H1 (cell line): ENCODE measurements around the gene MSI2. TPM values are rescaled to one million over a fixed set of nuclear protein-coding genes. Genes with fewer than 3 reads are reported as not detected.

Source experiments
- CTCF ChIA-PET: fragments of 300-600 bp; sonication (Branson Sonifier 250); formaldehyde crosslinking; loops from one replicate; lab custom pipeline; 2021; ENCODE audit not compliant: partially characterized antibody; lab: Charles Lee
- POLR2A ChIA-PET: fragments of 300-600 bp; sonication (Branson Sonifier 250); formaldehyde crosslinking; loops from one replicate; lab custom pipeline; 2021; ENCODE audit warnings: inconsistent platforms; ENCODE audit not compliant: partially characterized antibody; lab: Charles Lee
- DNase-seq, 2 experiments: peaks; one replicate each; pipeline versions ENCODE4 v3.0.0 to v3.0.0-alpha.2; 2010 to 2022; ENCODE audit warnings: low spot score in 2 of 2, low read depth in 1 of 2, mixed read lengths in 1 of 2
- FAIRE-seq: peaks from 2 replicates; lab custom pipeline; 2011; peaks lifted over from hg19 to GRCh38; lab: Jason Lieb, UNC
- H2AFZ ChIP-seq: 2 replicates; pipeline ENCODE4 v1.8.1; 2012; ENCODE audit warnings: low read length, inconsistent platforms
- H2AK5ac ChIP-seq: 2 replicates; pipeline ENCODE4 v1.6.1; 2013; ENCODE audit warnings: low read depth, low read length
- H2BK120ac ChIP-seq: replicated peaks from 2 replicates; pipeline ENCODE3; 2013; ENCODE audit warnings: low read depth, low read length, inconsistent platforms
- H2BK12ac ChIP-seq: 2 replicates; pipeline ENCODE4 v1.6.1; 2013; ENCODE audit warnings: low read depth, low read length
- H2BK15ac ChIP-seq: 2 replicates; pipeline ENCODE4 v1.6.1; 2013; ENCODE audit warnings: low read length
- H2BK20ac ChIP-seq: 2 replicates; pipeline ENCODE4 v1.6.1; 2013; ENCODE audit warnings: low read length
- H2BK5ac ChIP-seq: 2 replicates; pipeline ENCODE4 v1.6.1; 2013; ENCODE audit warnings: low read depth, low read length
- H3K14ac ChIP-seq: 2 replicates; pipeline ENCODE4 v1.6.1; 2013; ENCODE audit warnings: inconsistent platforms; ENCODE audit not compliant: insufficient read length
- H3K18ac ChIP-seq: 2 replicates; pipeline ENCODE4 v1.6.1; 2013; ENCODE audit warnings: low read length; ENCODE audit errors: extremely low read depth
- H3K23ac ChIP-seq: 2 replicates; pipeline ENCODE4 v1.6.1; 2013; ENCODE audit warnings: inconsistent platforms; ENCODE audit not compliant: insufficient read length
- H3K23me2 ChIP-seq: 2 replicates; pipeline ENCODE4 v1.6.1; 2013; ENCODE audit warnings: low read depth, low read length
- H3K27ac ChIP-seq: 2 replicates; pipeline ENCODE4 v1.6.1; 2011; ENCODE audit warnings: low read depth, low read length, inconsistent platforms
- H3K27me3 ChIP-seq, 4 experiments: replicated peaks in 1 of 4; 1 replicate in 1 of 4; 2 replicates in 3 of 4; pipeline versions ENCODE4 v1.6.1 to v1.8.1; 2011 to 2013; ENCODE audit warnings: low read length in 3 of 4, mild to moderate bottlenecking in 3 of 4, inconsistent platforms in 2 of 4, mixed read lengths in 2 of 4, moderate library complexity in 1 of 4; ENCODE audit not compliant: control insufficient read depth in 3 of 4, insufficient read depth in 3 of 4; ENCODE audit errors: extremely low read depth in 1 of 4
- H3K36me3 ChIP-seq, 4 experiments: 2 replicates each; pipeline versions ENCODE4 v1.6.1 to v1.8.1; 2011 to 2013; ENCODE audit warnings: mild to moderate bottlenecking in 4 of 4, low read length in 3 of 4, moderate library complexity in 2 of 4, control low read depth in 1 of 4, inconsistent platforms in 1 of 4; ENCODE audit not compliant: insufficient read depth in 4 of 4, control insufficient read depth in 2 of 4
- H3K4ac ChIP-seq: replicated peaks from 2 replicates; pipeline ENCODE3; 2013; ENCODE audit warnings: low read length, low read depth, mixed read lengths, inconsistent platforms; ENCODE audit not compliant: insufficient read length
- H3K4me1 ChIP-seq, 4 experiments: replicated peaks in 1 of 4; 1 replicate in 1 of 4; 2 replicates in 3 of 4; pipeline versions ENCODE4 v1.6.1 to v1.8.1; 2011 to 2013; ENCODE audit warnings: low read length in 3 of 4, inconsistent platforms in 2 of 4, mixed read lengths in 1 of 4; ENCODE audit not compliant: insufficient read depth in 4 of 4, control insufficient read depth in 3 of 4
- H3K4me2 ChIP-seq, 2 experiments: 2 replicates each; pipeline versions ENCODE4 v1.6.1 to v1.8.1; 2011 to 2013; ENCODE audit warnings: low read depth in 2 of 2, low read length in 2 of 2, control low read depth in 1 of 2, inconsistent platforms in 1 of 2, mild to moderate bottlenecking in 1 of 2; ENCODE audit not compliant: insufficient read depth in 1 of 2
- H3K4me3 ChIP-seq, 4 experiments: fragments of 200-600, 300-600 bp in 1 of 4; sonication (generic), shearing (Covaris generic), sonication (Bioruptor Twin) in 1 of 4; 2 replicates each; pipeline versions ENCODE4 v1.5.1 to v1.8.1; 2011 to 2016; ENCODE audit warnings: low read length in 4 of 4, low read depth in 3 of 4, control low read depth in 2 of 4, inconsistent platforms in 2 of 4, mild to moderate bottlenecking in 2 of 4, mixed read lengths in 1 of 4, moderate library complexity in 1 of 4; ENCODE audit not compliant: insufficient read depth in 2 of 4; ENCODE audit errors: extremely low read depth in 1 of 4
- H3K56ac ChIP-seq: replicated peaks from 2 replicates; pipeline ENCODE3; 2013; ENCODE audit warnings: low read depth, mild to moderate bottlenecking, mixed read lengths, low read length, inconsistent platforms; ENCODE audit not compliant: insufficient read length
- H3K79me1 ChIP-seq: 2 replicates; pipeline ENCODE4 v1.6.1; 2013; ENCODE audit warnings: low read depth, low read length, control low read depth
- H3K79me2 ChIP-seq, 2 experiments: 2 replicates each; pipeline versions ENCODE4 v1.6.1 to v1.8.1; 2012 to 2013; ENCODE audit warnings: low read length in 2 of 2, mild to moderate bottlenecking in 2 of 2, inconsistent platforms in 1 of 2; ENCODE audit not compliant: insufficient read depth in 2 of 2, control insufficient read depth in 1 of 2
- H3K9ac ChIP-seq, 4 experiments: replicated peaks in 1 of 4; 1 replicate in 1 of 4; 2 replicates in 3 of 4; pipeline versions ENCODE4 v1.6.1 to v1.8.1; 2011 to 2013; ENCODE audit warnings: low read depth in 3 of 4, low read length in 3 of 4, control low read depth in 2 of 4, mild to moderate bottlenecking in 2 of 4, moderate library complexity in 2 of 4, inconsistent platforms in 1 of 4; ENCODE audit errors: extremely low read depth in 1 of 4
- H3K9me3 ChIP-seq, 2 experiments: 2 replicates each; pipeline versions ENCODE4 v1.6.1 to v1.8.1; 2012 to 2013; ENCODE audit warnings: mild to moderate bottlenecking in 2 of 2, moderate library complexity in 2 of 2, control low read depth in 1 of 2, inconsistent platforms in 1 of 2, low read depth in 1 of 2, low read length in 1 of 2, mixed read lengths in 1 of 2; ENCODE audit not compliant: insufficient read depth in 2 of 2
- H4K20me1 ChIP-seq, 2 experiments: replicated peaks in 1 of 2; 2 replicates each; pipeline versions ENCODE3 to v1.8.1; 2011 to 2013; ENCODE audit warnings: inconsistent platforms in 2 of 2, low read length in 2 of 2, mild to moderate bottlenecking in 1 of 2; ENCODE audit not compliant: insufficient read depth in 2 of 2, control insufficient read depth in 1 of 2
- H4K5ac ChIP-seq: 2 replicates; pipeline ENCODE4 v1.6.1; 2013; ENCODE audit warnings: low read length, low read depth, mixed read lengths, inconsistent platforms; ENCODE audit not compliant: insufficient read length
- H4K8ac ChIP-seq: 2 replicates; pipeline ENCODE4 v1.8.0; 2013; ENCODE audit warnings: mild to moderate bottlenecking, moderate library complexity, low read length, inconsistent platforms; ENCODE audit not compliant: insufficient read depth; ENCODE audit errors: extremely low read depth
- H4K91ac ChIP-seq: replicated peaks from 2 replicates; pipeline ENCODE3; 2013; ENCODE audit warnings: low read length, mixed read lengths, inconsistent platforms; ENCODE audit not compliant: insufficient read length
- CEBPB ChIP-seq: IDR thresholded peaks from 2 replicates; pipeline ENCODE4 v1.6.1; 2012; ENCODE audit warnings: low read depth, low read length
- EP300 ChIP-seq, 2 experiments: IDR thresholded peaks; 1 replicate in 1 of 2; 2 replicates in 1 of 2; pipeline ENCODE4 v1.6.1; 2011 to 2012; ENCODE audit warnings: low read depth in 2 of 2, low read length in 2 of 2, mild to moderate bottlenecking in 2 of 2, borderline replicate concordance in 1 of 2, inconsistent platforms in 1 of 2, moderate library complexity in 1 of 2
- GABPA ChIP-seq: IDR thresholded peaks from 2 replicates; pipeline ENCODE4 v1.6.1; 2011; ENCODE audit warnings: mild to moderate bottlenecking, low read length, moderate library complexity, borderline replicate concordance; ENCODE audit not compliant: insufficient read depth
- KDM1A ChIP-seq: fragments of 200-600, 300-600 bp; sonication (generic); IDR thresholded peaks from 2 replicates; pipeline ENCODE4 v1.7.1; 2016; ENCODE audit warnings: mild to moderate bottlenecking, low read length, borderline replicate concordance
- WGBS, 2 experiments: shearing (Covaris generic) in 1 of 2; methylation state at CpG; one replicate each; pipeline versions ENCODE4 v1.1.6 to v1.1.7; 2013 to 2015; ENCODE audit warnings: low lambda C conversion rate in 2 of 2, mixed read lengths in 2 of 2, inconsistent platforms in 1 of 2, low coverage in 1 of 2, missing lambda C conversion rate in 1 of 2; ENCODE audit not compliant: insufficient replicate concordance in 2 of 2, insufficient coverage in 1 of 2, insufficient read length in 1 of 2; ENCODE audit errors: extremely low coverage in 1 of 2, missing lambda C conversion rate in 1 of 2; 5-methylcytosine and 5-hydroxymethylcytosine counted together
- polyA plus RNA-seq, 7 experiments: library from polyadenylated mRNA; depleted of rRNA in 3 of 7; stranded (reverse) in 5 of 7; unstranded in 2 of 7; fragments of >200 nt in 5 of 7; fragments of 200-250 nt in 2 of 7; gene quantifications; 1 replicate in 5 of 7; 2 replicates in 1 of 7; 4 replicates in 1 of 7; pipeline versions ENCODE4 v1.2.1 to v1.2.3, GENCODE V29; 2011 to 2013; ENCODE audit warnings: missing spikeins in 2 of 7, mixed read lengths in 2 of 7
- total RNA-seq: library from RNA; stranded (reverse); fragmentation: NEBNext Ultra II Directional; extraction: Animal tissue kit (Norgen Biotek cat#: 25700); gene quantifications from 2 replicates; pipeline ENCODE4 v1.2.1, GENCODE V29; 2021
- TF ChIP-seq, protein P1 (sequence below): IDR thresholded peaks from 2 replicates; pipeline ENCODE4 v1.6.1; 2012; ENCODE audit warnings: low read length, inconsistent platforms

Gene MSI2
- total and polyA plus RNA-seq, 2 of the 8 experiments (the other 6 are each of a cell fraction or from before 2014, with no cell fraction given) = 36.7 to 80.6 TPM

DNA sequence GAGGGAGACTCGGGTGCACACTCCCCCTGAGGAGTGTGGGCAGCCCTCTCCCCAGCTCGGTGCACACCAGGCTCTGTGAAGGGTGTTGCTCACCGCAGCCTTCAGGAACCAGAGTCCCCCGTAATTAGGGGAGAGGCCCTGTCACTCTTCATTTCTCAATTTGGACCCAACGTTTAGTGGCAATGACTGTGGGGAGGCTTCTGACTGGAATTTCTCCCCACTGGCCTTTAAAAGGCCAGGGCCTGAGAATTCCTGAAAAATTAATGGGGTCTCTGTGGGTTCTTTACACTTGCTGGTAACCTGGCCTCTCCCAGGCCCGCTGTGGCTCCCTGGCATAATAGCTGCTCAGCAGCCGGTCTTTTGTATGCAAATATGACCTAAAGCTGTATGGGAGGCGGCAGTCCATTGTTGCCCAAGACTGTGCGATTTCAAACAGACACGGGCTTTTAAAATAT is 209.7 kb downstream of the MSI2 start:
- WGBS, 2 experiments = 11% methylated on average over 10 of the region's 10 CpGs; no CpG with 5 or more reads in 1 of the 2 experiments
- H2BK12ac ChIP-seq = peak overlapping the region; percentile 82; the same call in 1 of the 2 replicates
- H4K5ac ChIP-seq = peak overlapping the region; percentile 37
- H3K23ac ChIP-seq = no peak overlapping the region
- H3K14ac ChIP-seq = no peak overlapping the region
- no peak overlapping the region for H2BK15ac ChIP-seq
- H3K18ac ChIP-seq = peak overlapping the region; percentile 76
- ChIA-PET CTCF (interaction anchor here (1.1 to 1.9 kb wide), 4 partner anchors 11 to 223 kb away, joined by 3 to 6 read pairs (median 4); no protein-coding TSS in a partner anchor), POLR2A (interaction anchor here (0.7 to 1.5 kb wide), 4 partner anchors 10 to 37 kb away, joined by 3 to 4 read pairs (median 3); no protein-coding TSS in a partner anchor)
- H3K9me3 ChIP-seq = no peaks in the 10 kb centered on the region
- no peaks in the 10 kb centered on the region; the same call in 1 of the 2 replicates for H3K79me1 ChIP-seq
- H4K8ac ChIP-seq = no peak overlapping the region
- no peak overlapping the region for H2AFZ ChIP-seq
- peak overlapping the region in 1 of 4 experiments; percentile 37; a peak in 2 of 8 replicates for H3K4me3 ChIP-seq
- peak overlapping the region; percentile 75 for H2AK5ac ChIP-seq
- H2BK5ac ChIP-seq = peak overlapping the region; percentile 86; the same call in 1 of the 2 replicates
- no peak overlapping the region for H3K4ac ChIP-seq
- peak overlapping the region; percentile 66 for H2BK20ac ChIP-seq
- H4K91ac ChIP-seq = peak overlapping the region; percentile 3
- peaks cover 0 to 3% of the 10 kb centered on the region in 2 experiments for H4K20me1 ChIP-seq
- peaks cover 0 to 22% of the 10 kb centered on the region in 2 experiments; a peak in 2 of 4 replicates for H3K79me2 ChIP-seq
- no peak overlapping the region for H3K56ac ChIP-seq
- no peaks in the 10 kb centered on the region for H3K27me3 ChIP-seq
- no peaks in the 10 kb centered on the region for H3K36me3 ChIP-seq
- FAIRE-seq = peak; percentile 36
- peak overlapping the region; percentile 55 to 61 for H3K4me2 ChIP-seq
- H2BK120ac ChIP-seq = peak overlapping the region; percentile 59
- DNase-seq = peak in 1 of 2 experiments; percentile 57
- peaks cover 5% of the 10 kb centered on the region; the same call in 1 of the 2 replicates for H3K23me2 ChIP-seq
- H3K4me1 ChIP-seq = peaks cover 4 to 27% (median 22%) of the 10 kb centered on the region in 4 experiments
- no peak overlapping the region for H3K27ac ChIP-seq
- H3K9ac ChIP-seq = no peak overlapping the region
- no peak for TF ChIP-seq GABPA
- TF ChIP-seq EP300 (IDR thresholded peaks at IDR 0.05; ENCODE audit: borderline replicate concordance in 1 of 2, low read depth in 2 of 2, low read length in 2 of 2) = peak in 1 of 2 experiments; percentile 66; a peak in 1 of 3 replicates
- no peak for TF ChIP-seq KDM1A
- TF ChIP-seq, protein P1, sequence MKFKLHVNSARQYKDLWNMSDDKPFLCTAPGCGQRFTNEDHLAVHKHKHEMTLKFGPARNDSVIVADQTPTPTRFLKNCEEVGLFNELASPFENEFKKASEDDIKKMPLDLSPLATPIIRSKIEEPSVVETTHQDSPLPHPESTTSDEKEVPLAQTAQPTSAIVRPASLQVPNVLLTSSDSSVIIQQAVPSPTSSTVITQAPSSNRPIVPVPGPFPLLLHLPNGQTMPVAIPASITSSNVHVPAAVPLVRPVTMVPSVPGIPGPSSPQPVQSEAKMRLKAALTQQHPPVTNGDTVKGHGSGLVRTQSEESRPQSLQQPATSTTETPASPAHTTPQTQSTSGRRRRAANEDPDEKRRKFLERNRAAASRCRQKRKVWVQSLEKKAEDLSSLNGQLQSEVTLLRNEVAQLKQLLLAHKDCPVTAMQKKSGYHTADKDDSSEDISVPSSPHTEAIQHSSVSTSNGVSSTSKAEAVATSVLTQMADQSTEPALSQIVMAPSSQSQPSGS = no peak
- TF ChIP-seq CEBPB = peak; percentile 84
